ENCODE data around the gene GMCL1.

DNA sequence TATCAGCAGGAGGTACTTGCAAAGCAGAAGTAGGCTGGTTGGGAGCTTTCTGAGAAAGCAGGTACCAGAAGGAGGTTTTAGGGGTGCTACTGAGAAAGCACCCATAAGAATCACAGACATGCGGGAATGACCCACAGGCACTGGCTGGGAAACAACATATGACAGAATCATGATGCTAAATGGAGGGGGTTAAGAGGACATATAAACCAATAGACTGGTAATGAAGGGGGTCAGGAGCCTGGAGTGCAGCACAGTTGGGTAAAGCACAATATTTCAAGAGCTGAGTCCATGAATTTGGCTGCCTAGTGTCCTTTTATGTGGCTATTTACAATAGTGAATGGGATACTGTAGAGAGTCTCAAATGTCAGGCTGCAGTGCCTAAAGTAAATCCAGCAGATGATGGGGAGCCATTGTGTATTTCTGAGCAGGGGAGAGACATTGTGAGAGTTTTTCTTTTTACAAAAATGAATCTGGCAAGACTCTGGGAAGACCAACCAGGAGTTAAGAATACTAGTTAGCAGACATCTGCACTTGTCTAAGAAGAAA lies 27.6 kb upstream of the GMCL1 start:
- TF ChIP-seq POLR2A (IDR thresholded peaks at IDR 0.05) = no peak
- TF ChIP-seq, protein P1, sequence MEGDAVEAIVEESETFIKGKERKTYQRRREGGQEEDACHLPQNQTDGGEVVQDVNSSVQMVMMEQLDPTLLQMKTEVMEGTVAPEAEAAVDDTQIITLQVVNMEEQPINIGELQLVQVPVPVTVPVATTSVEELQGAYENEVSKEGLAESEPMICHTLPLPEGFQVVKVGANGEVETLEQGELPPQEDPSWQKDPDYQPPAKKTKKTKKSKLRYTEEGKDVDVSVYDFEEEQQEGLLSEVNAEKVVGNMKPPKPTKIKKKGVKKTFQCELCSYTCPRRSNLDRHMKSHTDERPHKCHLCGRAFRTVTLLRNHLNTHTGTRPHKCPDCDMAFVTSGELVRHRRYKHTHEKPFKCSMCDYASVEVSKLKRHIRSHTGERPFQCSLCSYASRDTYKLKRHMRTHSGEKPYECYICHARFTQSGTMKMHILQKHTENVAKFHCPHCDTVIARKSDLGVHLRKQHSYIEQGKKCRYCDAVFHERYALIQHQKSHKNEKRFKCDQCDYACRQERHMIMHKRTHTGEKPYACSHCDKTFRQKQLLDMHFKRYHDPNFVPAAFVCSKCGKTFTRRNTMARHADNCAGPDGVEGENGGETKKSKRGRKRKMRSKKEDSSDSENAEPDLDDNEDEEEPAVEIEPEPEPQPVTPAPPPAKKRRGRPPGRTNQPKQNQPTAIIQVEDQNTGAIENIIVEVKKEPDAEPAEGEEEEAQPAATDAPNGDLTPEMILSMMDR (IDR thresholded peaks at IDR 0.05) = no peak
- no peak for TF ChIP-seq EP300 (IDR thresholded peaks at IDR 0.05)
- TF ChIP-seq POLR2AphosphoS5 (IDR thresholded peaks at IDR 0.05) = no peak

Measured in gastroesophageal sphincter (tissue), 3 donors.